ENCODE measurements around the gene MRPS10. TPM values are rescaled to one million over a fixed set of nuclear protein-coding genes. Genes with fewer than 3 reads are reported as not detected.

Gene MRPS10
- total RNA-seq, 1 experiment from 2014 or later, result 62.1 TPM

- intact Hi-C loops (cut with micrococcal nuclease), result no loop called here
- DNase-seq (ENCODE audit: low read depth, low spot score) (no peak), ATAC-seq (no peak)
- H3K36me3 ChIP-seq (ENCODE audit: control insufficient read depth in 1 of 2, insufficient read depth in 2 of 2, low read length in 2 of 2), result no peaks in the 10 kb centered on the region
- ChIA-PET CTCF (interaction anchor here (0.6 to 0.7 kb wide), 2 partner anchors 19 to 409 kb away, joined by 3 read pairs; no protein-coding TSS in a partner anchor), RAD21 (ENCODE audit: low non-redundant PET in 1 of 2, low total read pairs in 2 of 2, uncharacterized antibody in 2 of 2, unreplicated experiment in 2 of 2) (interaction anchor here in 1 of 2 experiments (0.7 kb wide), 1 partner anchor 95 kb away, joined by 3 read pairs; no protein-coding TSS in a partner anchor), POLR2A (interaction anchor here (1.2 kb wide), 1 partner anchor 102 kb away, joined by 4 read pairs; no protein-coding TSS in a partner anchor)
- no peaks in the 10 kb centered on the region for H3K9me2 ChIP-seq (ENCODE audit: insufficient read depth)
- no peak overlapping the region for H3K9ac ChIP-seq (ENCODE audit: low read length)
- H4K20me1 ChIP-seq (ENCODE audit: insufficient read depth), result no peaks in the 10 kb centered on the region
- H3K4me2 ChIP-seq (ENCODE audit: low read length), result no peak overlapping the region
- H3K9me3 ChIP-seq (ENCODE audit: control insufficient read depth in 1 of 2, insufficient read depth in 1 of 2, low read depth in 1 of 2, low read length in 2 of 2), result no peaks in the 10 kb centered on the region
- H3K27ac ChIP-seq (ENCODE audit: low read depth, low read length), result no peak overlapping the region
- H3K27me3 ChIP-seq (ENCODE audit: insufficient read depth, low read length), result no peaks in the 10 kb centered on the region
- H3K4me3 ChIP-seq (replicated peaks in 1 of 2; ENCODE audit: low read depth in 1 of 2, low read length in 2 of 2), result no peak overlapping the region
- no peaks in the 10 kb centered on the region for H3K79me2 ChIP-seq (ENCODE audit: insufficient read depth, low read length)
- H3K4me1 ChIP-seq (ENCODE audit: control insufficient read depth in 1 of 2, insufficient read depth in 2 of 2, low read length in 2 of 2), result peaks cover 11 to 18% of the 10 kb centered on the region in 2 experiments; a peak in 3 of 4 replicates
- no peak overlapping the region for H2AFZ ChIP-seq (ENCODE audit: low read depth, low read length, poor library complexity, severe bottlenecking)
- TF ChIP-seq CTCF (IDR thresholded peaks at IDR 0.05 in 2 of 3, conservative IDR thresholded peaks at IDR 0.05 in 1 of 3; ENCODE audit: borderline replicate concordance in 1 of 3, insufficient read depth in 1 of 3, low read depth in 2 of 3, low read length in 2 of 3), result no peak
- TF ChIP-seq ZFX (IDR thresholded peaks at IDR 0.05), result no peak
- TF ChIP-seq CEBPB (IDR thresholded peaks at IDR 0.05; ENCODE audit: low read depth), result no peak
- no peak for TF ChIP-seq SIN3A (IDR thresholded peaks at IDR 0.05; ENCODE audit: low read depth)
- TF ChIP-seq EGR1 (IDR thresholded peaks at IDR 0.05; ENCODE audit: low read depth), result no peak
- no peak for TF ChIP-seq YY1 (IDR thresholded peaks at IDR 0.05; ENCODE audit: extremely low read depth, insufficient replicate concordance, low read depth, low read length)
- TF ChIP-seq EZH2phosphoT487 (IDR thresholded peaks at IDR 0.05; ENCODE audit: borderline replicate concordance), result no peak
- TF ChIP-seq, protein P1, sequence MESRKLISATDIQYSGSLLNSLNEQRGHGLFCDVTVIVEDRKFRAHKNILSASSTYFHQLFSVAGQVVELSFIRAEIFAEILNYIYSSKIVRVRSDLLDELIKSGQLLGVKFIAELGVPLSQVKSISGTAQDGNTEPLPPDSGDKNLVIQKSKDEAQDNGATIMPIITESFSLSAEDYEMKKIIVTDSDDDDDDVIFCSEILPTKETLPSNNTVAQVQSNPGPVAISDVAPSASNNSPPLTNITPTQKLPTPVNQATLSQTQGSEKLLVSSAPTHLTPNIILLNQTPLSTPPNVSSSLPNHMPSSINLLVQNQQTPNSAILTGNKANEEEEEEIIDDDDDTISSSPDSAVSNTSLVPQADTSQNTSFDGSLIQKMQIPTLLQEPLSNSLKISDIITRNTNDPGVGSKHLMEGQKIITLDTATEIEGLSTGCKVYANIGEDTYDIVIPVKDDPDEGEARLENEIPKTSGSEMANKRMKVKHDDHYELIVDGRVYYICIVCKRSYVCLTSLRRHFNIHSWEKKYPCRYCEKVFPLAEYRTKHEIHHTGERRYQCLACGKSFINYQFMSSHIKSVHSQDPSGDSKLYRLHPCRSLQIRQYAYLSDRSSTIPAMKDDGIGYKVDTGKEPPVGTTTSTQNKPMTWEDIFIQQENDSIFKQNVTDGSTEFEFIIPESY (IDR thresholded peaks at IDR 0.05; ENCODE audit: extremely low read depth, insufficient replicate concordance, low read length), result no peak
- TF ChIP-seq EZH2 (IDR thresholded peaks at IDR 0.05), result no peak
- TF ChIP-seq FOSL1 (IDR thresholded peaks at IDR 0.05; ENCODE audit: low read depth), result no peak
- TF ChIP-seq RAD21 (IDR thresholded peaks at IDR 0.05; ENCODE audit: low read depth), result no peak
- TF ChIP-seq POLR2AphosphoS5 (IDR thresholded peaks at IDR 0.05; ENCODE audit: low read depth, low read length), result no peak
- no TSS peak for BruUV-seq (replicated peaks)
Observed at GRCh38 chr6:42195415-42195814, 22.2 kb downstream of the MRPS10 start.
